ENCODE measurements around the gene RHBDL1. TPM values are rescaled to one million over a fixed set of nuclear protein-coding genes. Genes with fewer than 3 reads are reported as not detected.

The RHBDL1 gene
- total RNA-seq, 1 donor from 2014 or later: 2.0 TPM

GRCh38 chr16:652454-653305 lies 22.8 kb upstream of the RHBDL1 start:
- intact Hi-C loops (cut with micrococcal nuclease): no loop called here

GRCh38 chr16:654034-654433 lies 21.4 kb upstream of the RHBDL1 start:
- intact Hi-C loops (cut with micrococcal nuclease): no loop called here

- intact Hi-C loops (cut with micrococcal nuclease): no loop called here
Measured at GRCh38 chr16:657487-657886, 18.0 kb upstream of the RHBDL1 start.

GRCh38 chr16:658679-659571 lies 16.5 kb upstream of the RHBDL1 start:
- intact Hi-C loops (cut with micrococcal nuclease): no loop called here

GRCh38 chr16:659618-660017 lies 15.9 kb upstream of the RHBDL1 start:
- intact Hi-C loops (cut with micrococcal nuclease): loop anchor here (1.0 to 10.0 kb wide), 4 partner anchors 20 to 275 kb away; partner anchors contain the start of gene PGAP6

GRCh38 chr16:660132-660458 lies 15.4 kb upstream of the RHBDL1 start:
- intact Hi-C loops (cut with micrococcal nuclease): loop anchor here (1.0 to 10.0 kb wide), 4 partner anchors 19 to 275 kb away; partner anchors contain the start of gene PGAP6

- intact Hi-C loops (cut with micrococcal nuclease): loop anchor here (1.0 to 10.0 kb wide), 4 partner anchors 19 to 276 kb away; partner anchors contain the start of gene PGAP6
Measured at GRCh38 chr16:660459-661183, 14.8 kb upstream of the RHBDL1 start.

GRCh38 chr16:661184-661821 lies 14.2 kb upstream of the RHBDL1 start:
- intact Hi-C loops (cut with micrococcal nuclease): loop anchor here (2.0 to 10.0 kb wide), 2 partner anchors 73 to 277 kb away; partner anchors contain the start of gene PGAP6

GRCh38 chr16:662095-662494 lies 13.4 kb upstream of the RHBDL1 start:
- intact Hi-C loops (cut with micrococcal nuclease): loop anchor here (10.0 kb wide), 1 partner anchor 277 kb away; the partner anchor contains the start of gene PGAP6

- intact Hi-C loops (cut with micrococcal nuclease): loop anchor here (10.0 kb wide), 1 partner anchor 278 kb away; the partner anchor contains the start of gene PGAP6
Measured at GRCh38 chr16:662597-662996, 12.9 kb upstream of the RHBDL1 start.

GRCh38 chr16:666572-666971 lies 8.9 kb upstream of the RHBDL1 start:
- intact Hi-C loops (cut with micrococcal nuclease): loop anchor here (5.0 to 10.0 kb wide), 2 partner anchors 139 to 282 kb away; partner anchors contain the start of genes CAPN15 and PGAP6

GRCh38 chr16:667113-667779 lies 8.2 kb upstream of the RHBDL1 start:
- intact Hi-C loops (cut with micrococcal nuclease): loop anchor here (5.0 to 10.0 kb wide), 2 partner anchors 140 to 282 kb away; partner anchors contain the start of genes CAPN15 and PGAP6

GRCh38 chr16:667780-668518 lies 7.5 kb upstream of the RHBDL1 start, which contains the start of gene RHOT2:
Gene RHOT2, plus strand, starts transcription at chr16:668132. Its CDS starts 68 bp downstream, at chr16:668200.
- intact Hi-C loops (cut with micrococcal nuclease): loop anchor here (1.0 to 10.0 kb wide), 6 partner anchors 11 to 283 kb away; partner anchors contain the start of genes CAPN15, JMJD8, PGAP6 and WDR90

- intact Hi-C loops (cut with micrococcal nuclease): loop anchor here (1.0 to 10.0 kb wide), 6 partner anchors 11 to 284 kb away; partner anchors contain the start of genes CAPN15, JMJD8, PGAP6 and WDR90
Measured at GRCh38 chr16:668519-669171, 6.8 kb upstream of the RHBDL1 start.

- intact Hi-C loops (cut with micrococcal nuclease): loop anchor here (5.0 to 10.0 kb wide), 2 partner anchors 142 to 285 kb away; partner anchors contain the start of genes CAPN15 and PGAP6
Measured at GRCh38 chr16:669666-670065, 5.8 kb upstream of the RHBDL1 start.

GRCh38 chr16:670485-671352 lies 4.8 kb upstream of the RHBDL1 start:
- intact Hi-C loops (cut with micrococcal nuclease): no loop called here

All from T-helper 1 cell treated with Interleukin-12 subunit alpha and Interleukin-12 subunit beta and Interleukin-4 antibody, amounts not matched to agents 30 ng/mL and 1 ng/mL, for 36 hours (primary cell).